H1 (cell line): ENCODE data around the gene MBOAT2. TPM values are rescaled to one million over a fixed set of nuclear protein-coding genes. Genes with fewer than 3 reads are reported as not detected.
"Not testable (repeated sequence)": the region's sequence is repeated elsewhere in the genome, so short reads cannot be mapped to it uniquely, and the experiment has no call there.

ENCODE experiments used
- CTCF ChIA-PET: fragments of 300-600 bp; sonication (Branson Sonifier 250); formaldehyde crosslinking; loops from one replicate; lab custom pipeline; 2021; ENCODE audit not compliant: partially characterized antibody; lab: Charles Lee
- POLR2A ChIA-PET: fragments of 300-600 bp; sonication (Branson Sonifier 250); formaldehyde crosslinking; loops from one replicate; lab custom pipeline; 2021; ENCODE audit warnings: inconsistent platforms; ENCODE audit not compliant: partially characterized antibody; lab: Charles Lee
- DNase-seq, 2 experiments: peaks; one replicate each; pipeline versions ENCODE4 v3.0.0 to v3.0.0-alpha.2; 2010 to 2022; ENCODE audit warnings: low spot score in 2 of 2, low read depth in 1 of 2, mixed read lengths in 1 of 2
- FAIRE-seq: peaks from 2 replicates; lab custom pipeline; 2011; peaks lifted over from hg19 to GRCh38; lab: Jason Lieb, UNC
- H2AFZ ChIP-seq: 2 replicates; pipeline ENCODE4 v1.8.1; 2012; ENCODE audit warnings: low read length, inconsistent platforms
- H2AK5ac ChIP-seq: 2 replicates; pipeline ENCODE4 v1.6.1; 2013; ENCODE audit warnings: low read depth, low read length
- H2BK120ac ChIP-seq: replicated peaks from 2 replicates; pipeline ENCODE3; 2013; ENCODE audit warnings: low read depth, low read length, inconsistent platforms
- H2BK12ac ChIP-seq: 2 replicates; pipeline ENCODE4 v1.6.1; 2013; ENCODE audit warnings: low read depth, low read length
- H2BK15ac ChIP-seq: 2 replicates; pipeline ENCODE4 v1.6.1; 2013; ENCODE audit warnings: low read length
- H2BK20ac ChIP-seq: 2 replicates; pipeline ENCODE4 v1.6.1; 2013; ENCODE audit warnings: low read length
- H2BK5ac ChIP-seq: 2 replicates; pipeline ENCODE4 v1.6.1; 2013; ENCODE audit warnings: low read depth, low read length
- H3K14ac ChIP-seq: 2 replicates; pipeline ENCODE4 v1.6.1; 2013; ENCODE audit warnings: inconsistent platforms; ENCODE audit not compliant: insufficient read length
- H3K18ac ChIP-seq: 2 replicates; pipeline ENCODE4 v1.6.1; 2013; ENCODE audit warnings: low read length; ENCODE audit errors: extremely low read depth
- H3K23ac ChIP-seq: 2 replicates; pipeline ENCODE4 v1.6.1; 2013; ENCODE audit warnings: inconsistent platforms; ENCODE audit not compliant: insufficient read length
- H3K23me2 ChIP-seq: 2 replicates; pipeline ENCODE4 v1.6.1; 2013; ENCODE audit warnings: low read depth, low read length
- H3K27ac ChIP-seq: 2 replicates; pipeline ENCODE4 v1.6.1; 2011; ENCODE audit warnings: low read depth, low read length, inconsistent platforms
- H3K27me3 ChIP-seq, 4 experiments: replicated peaks in 1 of 4; 1 replicate in 1 of 4; 2 replicates in 3 of 4; pipeline versions ENCODE4 v1.6.1 to v1.8.1; 2011 to 2013; ENCODE audit warnings: low read length in 3 of 4, mild to moderate bottlenecking in 3 of 4, inconsistent platforms in 2 of 4, mixed read lengths in 2 of 4, moderate library complexity in 1 of 4; ENCODE audit not compliant: control insufficient read depth in 3 of 4, insufficient read depth in 3 of 4; ENCODE audit errors: extremely low read depth in 1 of 4
- H3K36me3 ChIP-seq, 4 experiments: 2 replicates each; pipeline versions ENCODE4 v1.6.1 to v1.8.1; 2011 to 2013; ENCODE audit warnings: mild to moderate bottlenecking in 4 of 4, low read length in 3 of 4, moderate library complexity in 2 of 4, control low read depth in 1 of 4, inconsistent platforms in 1 of 4; ENCODE audit not compliant: insufficient read depth in 4 of 4, control insufficient read depth in 2 of 4
- H3K4ac ChIP-seq: replicated peaks from 2 replicates; pipeline ENCODE3; 2013; ENCODE audit warnings: low read length, low read depth, mixed read lengths, inconsistent platforms; ENCODE audit not compliant: insufficient read length
- H3K4me1 ChIP-seq, 4 experiments: replicated peaks in 1 of 4; 1 replicate in 1 of 4; 2 replicates in 3 of 4; pipeline versions ENCODE4 v1.6.1 to v1.8.1; 2011 to 2013; ENCODE audit warnings: low read length in 3 of 4, inconsistent platforms in 2 of 4, mixed read lengths in 1 of 4; ENCODE audit not compliant: insufficient read depth in 4 of 4, control insufficient read depth in 3 of 4
- H3K4me2 ChIP-seq, 2 experiments: 2 replicates each; pipeline versions ENCODE4 v1.6.1 to v1.8.1; 2011 to 2013; ENCODE audit warnings: low read depth in 2 of 2, low read length in 2 of 2, control low read depth in 1 of 2, inconsistent platforms in 1 of 2, mild to moderate bottlenecking in 1 of 2; ENCODE audit not compliant: insufficient read depth in 1 of 2
- H3K4me3 ChIP-seq, 4 experiments: fragments of 200-600, 300-600 bp in 1 of 4; sonication (generic), shearing (Covaris generic), sonication (Bioruptor Twin) in 1 of 4; 2 replicates each; pipeline versions ENCODE4 v1.5.1 to v1.8.1; 2011 to 2016; ENCODE audit warnings: low read length in 4 of 4, low read depth in 3 of 4, control low read depth in 2 of 4, inconsistent platforms in 2 of 4, mild to moderate bottlenecking in 2 of 4, mixed read lengths in 1 of 4, moderate library complexity in 1 of 4; ENCODE audit not compliant: insufficient read depth in 2 of 4; ENCODE audit errors: extremely low read depth in 1 of 4
- H3K56ac ChIP-seq: replicated peaks from 2 replicates; pipeline ENCODE3; 2013; ENCODE audit warnings: low read depth, mild to moderate bottlenecking, mixed read lengths, low read length, inconsistent platforms; ENCODE audit not compliant: insufficient read length
- H3K79me1 ChIP-seq: 2 replicates; pipeline ENCODE4 v1.6.1; 2013; ENCODE audit warnings: low read depth, low read length, control low read depth
- H3K79me2 ChIP-seq, 2 experiments: 2 replicates each; pipeline versions ENCODE4 v1.6.1 to v1.8.1; 2012 to 2013; ENCODE audit warnings: low read length in 2 of 2, mild to moderate bottlenecking in 2 of 2, inconsistent platforms in 1 of 2; ENCODE audit not compliant: insufficient read depth in 2 of 2, control insufficient read depth in 1 of 2
- H3K9ac ChIP-seq, 4 experiments: replicated peaks in 1 of 4; 1 replicate in 1 of 4; 2 replicates in 3 of 4; pipeline versions ENCODE4 v1.6.1 to v1.8.1; 2011 to 2013; ENCODE audit warnings: low read depth in 3 of 4, low read length in 3 of 4, control low read depth in 2 of 4, mild to moderate bottlenecking in 2 of 4, moderate library complexity in 2 of 4, inconsistent platforms in 1 of 4; ENCODE audit errors: extremely low read depth in 1 of 4
- H3K9me3 ChIP-seq, 2 experiments: 2 replicates each; pipeline versions ENCODE4 v1.6.1 to v1.8.1; 2012 to 2013; ENCODE audit warnings: mild to moderate bottlenecking in 2 of 2, moderate library complexity in 2 of 2, control low read depth in 1 of 2, inconsistent platforms in 1 of 2, low read depth in 1 of 2, low read length in 1 of 2, mixed read lengths in 1 of 2; ENCODE audit not compliant: insufficient read depth in 2 of 2
- H4K20me1 ChIP-seq, 2 experiments: replicated peaks in 1 of 2; 2 replicates each; pipeline versions ENCODE3 to v1.8.1; 2011 to 2013; ENCODE audit warnings: inconsistent platforms in 2 of 2, low read length in 2 of 2, mild to moderate bottlenecking in 1 of 2; ENCODE audit not compliant: insufficient read depth in 2 of 2, control insufficient read depth in 1 of 2
- H4K5ac ChIP-seq: 2 replicates; pipeline ENCODE4 v1.6.1; 2013; ENCODE audit warnings: low read length, low read depth, mixed read lengths, inconsistent platforms; ENCODE audit not compliant: insufficient read length
- H4K8ac ChIP-seq: 2 replicates; pipeline ENCODE4 v1.8.0; 2013; ENCODE audit warnings: mild to moderate bottlenecking, moderate library complexity, low read length, inconsistent platforms; ENCODE audit not compliant: insufficient read depth; ENCODE audit errors: extremely low read depth
- H4K91ac ChIP-seq: replicated peaks from 2 replicates; pipeline ENCODE3; 2013; ENCODE audit warnings: low read length, mixed read lengths, inconsistent platforms; ENCODE audit not compliant: insufficient read length
- whole genome bisulfite sequencing, 2 experiments: shearing (Covaris generic) in 1 of 2; methylation state at CpG; one replicate each; pipeline versions ENCODE4 v1.1.6 to v1.1.7; 2013 to 2015; ENCODE audit warnings: low lambda C conversion rate in 2 of 2, mixed read lengths in 2 of 2, inconsistent platforms in 1 of 2, low coverage in 1 of 2, missing lambda C conversion rate in 1 of 2; ENCODE audit not compliant: insufficient replicate concordance in 2 of 2, insufficient coverage in 1 of 2, insufficient read length in 1 of 2; ENCODE audit errors: extremely low coverage in 1 of 2, missing lambda C conversion rate in 1 of 2; 5-methylcytosine and 5-hydroxymethylcytosine counted together
- polyA plus RNA-seq, 7 experiments: library from polyadenylated mRNA; depleted of rRNA in 3 of 7; stranded (reverse) in 5 of 7; unstranded in 2 of 7; fragments of >200 nt in 5 of 7; fragments of 200-250 nt in 2 of 7; gene quantifications; 1 replicate in 5 of 7; 2 replicates in 1 of 7; 4 replicates in 1 of 7; pipeline versions ENCODE4 v1.2.1 to v1.2.3, GENCODE V29; 2011 to 2013; ENCODE audit warnings: missing spikeins in 2 of 7, mixed read lengths in 2 of 7
- total RNA-seq: library from RNA; stranded (reverse); fragmentation: NEBNext Ultra II Directional; extraction: Animal tissue kit (Norgen Biotek cat#: 25700); gene quantifications from 2 replicates; pipeline ENCODE4 v1.2.1, GENCODE V29; 2021

Gene MBOAT2
- total and polyA plus RNA-seq, 2 of the 8 experiments (the other 6 are each of a cell fraction or from before 2014, with no cell fraction given), result 11.2 to 23.4 TPM

- H3K23me2 ChIP-seq, H3K36me3 ChIP-seq, H3K18ac ChIP-seq, H2BK120ac ChIP-seq, CTCF ChIA-PET, H3K14ac ChIP-seq, H3K9me3 ChIP-seq, H3K4ac ChIP-seq, H3K79me1 ChIP-seq, H3K4me1 ChIP-seq, H2BK20ac ChIP-seq, H2AK5ac ChIP-seq, H2BK15ac ChIP-seq, H3K56ac ChIP-seq, H3K27ac ChIP-seq, H3K4me3 ChIP-seq, H3K27me3 ChIP-seq, H4K5ac ChIP-seq, H3K4me2 ChIP-seq, H2AFZ ChIP-seq, H4K91ac ChIP-seq, H2BK5ac ChIP-seq, H2BK12ac ChIP-seq, POLR2A ChIA-PET, DNase-seq, FAIRE-seq, H3K23ac ChIP-seq, H3K79me2 ChIP-seq, H4K8ac ChIP-seq, H4K20me1 ChIP-seq, H3K9ac ChIP-seq: not testable (repeated sequence)
- 89% methylated on average over 4 of the region's 5 CpGs; no CpG with 5 or more reads in 1 of the 2 experiments for WGBS, 2 experiments
These were observed 73.3 kb downstream of the MBOAT2 start for GRCh38 chr2:8930185-8930584.
